Esophagus squamous epithelium (tissue), 4 donors: ENCODE data around the gene STAG3.

Experiments used
- CTCF ChIP-seq, 6 experiments: fragments of 450-650 bp in 4 of 6; fragments of 200-600 bp in 2 of 6; sonication (generic) in 2 of 6; IDR thresholded peaks; one replicate each; pipeline ENCODE4 v1.5.1; 2016 to 2019; ENCODE audit warnings: antibody characterized with exemption in 6 of 6, mild to moderate bottlenecking in 4 of 6, moderate library complexity in 4 of 6
- POLR2A ChIP-seq, 4 donors: fragments of 450-650 bp; IDR thresholded peaks; one replicate each; pipeline ENCODE4 v1.6.1; 2017; ENCODE audit warnings: antibody characterized with exemption in 4 of 4, mild to moderate bottlenecking in 4 of 4, moderate library complexity in 3 of 4

GRCh38 chr7:100142461-100142860 is 35.3 kb upstream of the STAG3 start:
- TF ChIP-seq CTCF (IDR thresholded peaks at IDR 0.05) (no peak), POLR2A (IDR thresholded peaks at IDR 0.05) (no peak)
